ENCODE results near the gene PLEKHG4B. TPM values are rescaled to one million over a fixed set of nuclear protein-coding genes. Genes with fewer than 3 reads are reported as not detected.

PLEKHG4B gene
- total RNA-seq, 1 donor from 2014 or later: not detected

DNA sequence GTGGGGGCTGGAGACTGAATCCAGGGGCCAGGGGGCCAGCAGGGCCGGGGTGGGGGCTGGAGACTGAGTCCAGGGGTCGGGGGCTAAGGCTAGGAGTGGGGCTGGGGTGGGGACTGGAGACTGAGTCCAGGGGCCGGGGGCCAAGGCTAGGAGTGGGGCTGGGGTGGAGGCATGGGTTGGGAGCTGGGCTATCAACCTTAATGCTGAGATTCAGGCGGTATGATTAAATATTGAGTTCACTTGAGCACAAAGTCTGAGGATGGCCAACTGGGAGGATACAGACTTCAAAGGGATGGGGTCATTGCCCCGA, 82.3 kb downstream of the PLEKHG4B start:
- no peaks in the 10 kb centered on the region for H3K36me3 ChIP-seq
- no peak for DNase-seq (ENCODE audit: low spot score in 2 of 2)
- H3K4me1 ChIP-seq: no peaks in the 10 kb centered on the region
- no peak overlapping the region for H3K27ac ChIP-seq
- H3K9me3 ChIP-seq: no peaks in the 10 kb centered on the region
- intact Hi-C loops (cut with DNase I): no loop called here
- no peak overlapping the region for H3K4me3 ChIP-seq
- no peak for TF ChIP-seq CTCF (IDR thresholded peaks at IDR 0.05)
- H3K27me3 ChIP-seq: no peaks in the 10 kb centered on the region

DNA sequence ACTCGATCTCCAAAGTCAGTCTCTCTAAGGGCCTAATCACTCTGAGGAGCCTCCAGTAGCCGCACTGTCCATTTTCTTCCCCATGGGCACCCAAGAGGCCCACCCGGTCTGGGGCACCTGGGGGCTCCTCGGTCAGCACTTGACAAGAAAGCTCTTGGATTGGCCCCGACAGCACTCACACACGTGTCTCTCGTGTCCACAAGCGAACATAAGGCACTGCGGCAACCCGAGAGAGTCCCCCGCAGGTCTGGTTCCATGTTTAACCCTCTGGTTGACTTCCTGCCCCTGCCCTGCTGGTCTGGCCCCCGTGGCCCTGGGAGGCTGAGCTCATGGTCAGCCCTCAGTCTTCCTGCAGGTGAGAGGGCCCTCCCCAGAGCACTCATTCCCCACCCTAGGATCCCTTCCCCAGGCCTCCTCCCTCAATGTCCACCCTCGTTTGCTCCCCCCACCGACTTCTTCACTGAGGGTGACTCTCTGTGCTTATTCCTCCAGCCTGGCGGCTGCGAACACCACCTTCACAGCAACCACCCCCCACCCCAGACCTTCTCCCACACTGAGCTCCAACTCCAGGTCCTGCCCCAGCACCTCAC, 83.0 kb downstream of the PLEKHG4B start:
- TF ChIP-seq CTCF (IDR thresholded peaks at IDR 0.05): no peak
- no peak for DNase-seq (ENCODE audit: low spot score in 2 of 2)
- intact Hi-C loops (cut with DNase I): no loop called here

DNA sequence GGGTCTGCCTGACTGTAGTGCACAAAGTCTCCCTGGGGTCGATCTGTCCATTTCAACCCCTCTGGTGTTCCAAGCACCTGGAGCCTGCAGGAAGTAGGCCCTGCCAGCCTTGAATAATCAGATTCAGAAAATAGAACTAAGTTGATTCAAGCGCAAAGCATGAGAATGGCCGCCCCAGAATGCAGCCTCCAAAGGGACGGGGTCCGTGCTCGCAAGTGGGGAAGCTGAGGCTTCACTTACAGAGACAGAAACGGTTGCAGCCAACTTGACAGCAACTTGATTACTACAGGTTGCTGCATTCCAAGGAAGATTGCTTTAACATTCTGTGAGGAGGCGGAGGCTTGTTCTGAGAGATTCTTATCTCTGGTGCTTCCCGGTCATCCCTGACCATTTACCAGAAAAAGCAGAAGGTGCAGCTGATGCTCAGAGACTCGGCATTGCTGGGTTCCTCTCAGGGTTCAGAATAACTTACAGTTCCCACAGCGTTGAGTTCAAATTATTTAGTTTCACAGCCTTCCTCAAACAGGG, 84.4 kb downstream of the PLEKHG4B start:
- TF ChIP-seq CTCF (IDR thresholded peaks at IDR 0.05): no peak
- Histone ChIP-seq H3K36me3 (no peaks in the 10 kb centered on the region), H3K4me1 (no peaks in the 10 kb centered on the region), H3K27ac (no peak overlapping the region), H3K9me3 (no peaks in the 10 kb centered on the region), H3K4me3 (no peak overlapping the region), H3K27me3 (no peaks in the 10 kb centered on the region)
- intact Hi-C loops (cut with DNase I): no loop called here
- DNase-seq (ENCODE audit: low spot score in 2 of 2): no peak

More for the DNA sequence above, 83.0 kb downstream of the PLEKHG4B start:
- no peaks in the 10 kb centered on the region for H3K9me3 ChIP-seq
- no peak overlapping the region for H3K27ac ChIP-seq
- H3K27me3 ChIP-seq: no peaks in the 10 kb centered on the region
- H3K36me3 ChIP-seq: no peaks in the 10 kb centered on the region
- H3K4me3 ChIP-seq: no peak overlapping the region
- H3K4me1 ChIP-seq: no peaks in the 10 kb centered on the region

- DNase-seq (ENCODE audit: low spot score in 2 of 2): no peak
- H3K4me1 ChIP-seq: no peaks in the 10 kb centered on the region
- H3K9me3 ChIP-seq: no peaks in the 10 kb centered on the region
- H3K27me3 ChIP-seq: no peaks in the 10 kb centered on the region
- H3K36me3 ChIP-seq: no peaks in the 10 kb centered on the region
- H3K4me3 ChIP-seq: no peak overlapping the region
- H3K27ac ChIP-seq: no peak overlapping the region
- intact Hi-C loops (cut with DNase I): no loop called here
- no peak for TF ChIP-seq CTCF (IDR thresholded peaks at IDR 0.05)
Observed at GRCh38 chr5:178110-178509, 86.1 kb downstream of the PLEKHG4B start.

DNA sequence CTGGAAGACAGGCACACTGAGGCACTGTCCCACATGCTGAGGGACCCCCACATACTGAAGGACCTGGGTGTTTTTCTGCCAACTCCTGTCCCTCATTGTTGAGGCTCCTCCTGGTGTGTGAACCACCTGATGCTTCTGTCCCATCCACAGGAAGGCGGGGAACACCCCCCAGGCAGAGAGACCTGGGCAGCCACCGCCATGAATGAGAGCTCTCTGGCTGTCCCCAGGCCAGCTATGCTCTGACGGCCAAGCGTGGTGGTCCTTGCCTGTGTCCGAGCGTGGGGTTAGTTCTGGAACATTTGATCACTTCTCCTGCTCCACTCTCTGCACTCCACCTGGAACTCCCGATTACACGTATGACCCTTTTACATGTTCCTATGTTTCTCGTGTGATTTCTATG, 87.4 kb downstream of the PLEKHG4B start:
- Histone ChIP-seq H3K36me3 (no peaks in the 10 kb centered on the region), H3K9me3 (no peaks in the 10 kb centered on the region), H3K4me3 (no peak overlapping the region), H3K27me3 (no peaks in the 10 kb centered on the region), H3K27ac (no peak overlapping the region), H3K4me1 (no peaks in the 10 kb centered on the region)
- DNase-seq (ENCODE audit: low spot score in 2 of 2): no peak
- intact Hi-C loops (cut with DNase I): no loop called here
- no peak for TF ChIP-seq CTCF (IDR thresholded peaks at IDR 0.05)
